Epidermal melanocyte (primary cell): ENCODE data around the gene CADPS2.
"Not testable (repeated sequence)": the region's sequence is repeated elsewhere in the genome, so short reads cannot be mapped to it uniquely, and the experiment has no call there.

Source experiments
- DNase-seq: peaks from one replicate; pipeline ENCODE4 v3.0.0; 2011; ENCODE audit warnings: low spot score; ENCODE audit not compliant: insufficient read length

CADPS2 gene

GRCh38 chr7:122300211-122300932 lies 585.9 kb downstream of the CADPS2 start:
- DNase-seq: no peak

- no peak for DNase-seq
Observed at GRCh38 chr7:122299624-122300210, 586.5 kb downstream of the CADPS2 start.

DNA sequence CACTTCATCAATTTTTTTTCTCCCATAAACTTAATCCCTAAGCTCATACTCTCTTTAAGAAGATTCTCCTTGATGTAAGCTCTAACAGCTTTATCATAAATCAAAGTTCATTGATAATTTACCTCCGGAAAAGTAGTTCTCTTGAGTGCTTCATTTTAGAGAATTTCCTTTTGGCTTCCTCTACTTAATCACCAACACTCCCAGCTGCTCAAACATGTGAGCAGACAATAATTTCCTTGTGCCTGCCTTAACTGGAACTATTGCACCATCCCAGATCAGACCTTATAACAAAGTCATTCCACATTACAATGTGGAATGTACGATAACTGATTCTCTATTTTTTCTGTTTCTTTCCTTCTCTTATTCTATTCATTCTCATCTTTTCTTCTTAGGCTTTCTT lies 587.6 kb downstream of the CADPS2 start:
- no peak for DNase-seq

DNA sequence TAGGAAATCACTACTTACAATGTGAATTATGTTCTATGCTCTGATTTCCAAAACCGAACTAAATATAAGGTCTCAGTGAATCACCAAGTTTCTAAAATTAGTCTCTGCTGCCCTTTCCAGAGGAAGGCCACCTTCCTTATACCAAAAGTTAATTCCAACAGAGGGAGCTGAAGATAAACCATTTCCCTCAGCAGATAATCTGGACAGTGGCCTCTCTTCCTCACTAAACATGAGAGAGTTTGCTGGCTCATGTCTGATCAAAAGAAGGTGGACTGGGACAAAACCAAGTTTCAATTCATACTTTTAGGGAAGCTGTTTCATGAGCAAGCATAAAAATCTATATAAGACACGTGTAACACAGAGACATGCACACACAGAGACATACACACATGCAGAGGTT lies 588.1 kb downstream of the CADPS2 start:
- DNase-seq: no peak

DNA sequence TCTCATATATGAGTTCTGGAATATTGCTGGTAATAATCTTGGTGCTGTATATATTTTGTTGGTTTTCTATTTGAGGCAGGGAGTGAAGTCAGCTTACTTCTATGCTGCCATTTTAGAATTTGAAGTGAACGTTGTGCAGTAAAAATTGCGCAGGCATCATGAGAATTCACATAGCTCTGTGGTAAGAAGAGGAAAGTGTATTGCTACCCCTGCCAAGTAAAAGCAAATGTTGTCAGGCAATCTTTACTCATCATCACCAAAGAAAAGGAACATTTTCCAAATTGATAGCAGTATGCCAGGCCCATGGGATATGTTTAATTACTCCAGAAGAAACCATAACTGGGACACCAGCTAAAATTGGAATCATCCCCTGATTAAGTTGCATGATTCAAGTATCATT lies 595.1 kb downstream of the CADPS2 start:
- no peak for DNase-seq

GRCh38 chr7:122290476-122290875 lies 595.8 kb downstream of the CADPS2 start:
- DNase-seq: no peak

DNA sequence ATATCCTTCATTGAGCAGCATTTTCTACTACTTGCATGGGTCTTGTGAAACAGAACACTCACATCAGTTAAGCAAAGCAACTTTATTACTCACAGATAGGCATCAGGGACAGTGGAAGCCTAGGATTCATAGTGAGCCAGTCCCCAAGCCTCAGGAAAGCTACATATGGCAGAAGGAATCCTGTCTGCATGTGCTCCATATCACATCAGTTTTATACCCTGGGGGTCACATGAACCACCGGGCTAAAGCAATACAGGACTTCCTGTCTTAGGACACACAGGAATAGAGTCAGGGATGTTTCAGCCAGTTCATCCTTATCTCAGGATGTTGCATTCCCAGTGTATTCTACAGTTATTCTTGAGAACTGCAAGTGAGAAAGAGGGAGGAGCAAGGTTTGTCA lies 596.8 kb downstream of the CADPS2 start:
- no peak for DNase-seq

GRCh38 chr7:122284608-122285007 lies 601.7 kb downstream of the CADPS2 start:
- not testable (repeated sequence) for DNase-seq

DNA sequence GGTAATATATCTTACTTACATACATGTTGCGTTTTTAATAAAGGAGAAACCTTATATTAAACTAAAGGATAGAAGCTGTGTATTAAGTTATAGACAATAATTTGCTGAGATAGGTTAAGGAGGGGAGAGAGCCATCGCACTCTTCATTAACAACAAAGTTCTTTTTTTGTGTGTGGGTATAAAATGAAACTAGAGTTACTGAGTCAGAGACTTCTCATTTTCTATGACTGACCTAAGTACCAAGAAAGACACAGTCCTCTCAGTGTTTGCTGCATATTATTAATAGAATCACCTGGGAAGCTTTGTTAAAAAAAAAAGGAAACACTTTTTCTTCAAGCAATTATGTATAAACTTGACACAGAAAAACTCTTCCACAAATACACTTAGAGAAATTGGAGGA lies 613.1 kb downstream of the CADPS2 start:
- DNase-seq: no peak

GRCh38 chr7:122269241-122269640 lies 617.0 kb downstream of the CADPS2 start:
- DNase-seq: no peak
